H54 (cell line): Measurements from ENCODE around the gene KIF16B.
A peak's percentile ranks its signal among the peaks of the same experiment; 100 is the strongest.
"Not testable (repeated sequence)": the region's sequence is repeated elsewhere in the genome, so short reads cannot be mapped to it uniquely, and the experiment has no call there.

Experiments
- DNase-seq: peaks from one replicate; pipeline ENCODE4 v3.0.0; 2011; ENCODE audit warnings: low spot score, mixed read lengths; ENCODE audit not compliant: insufficient read length
- FAIRE-seq: peaks from 3 replicates; lab custom pipeline; 2011; peaks lifted over from hg19 to GRCh38; lab: Jason Lieb, UNC
- POLR2A ChIP-seq: IDR thresholded peaks from 2 replicates; pipeline ENCODE4 v1.6.1; 2011; ENCODE audit warnings: low read depth, mild to moderate bottlenecking, low read length

The KIF16B gene

DNA sequence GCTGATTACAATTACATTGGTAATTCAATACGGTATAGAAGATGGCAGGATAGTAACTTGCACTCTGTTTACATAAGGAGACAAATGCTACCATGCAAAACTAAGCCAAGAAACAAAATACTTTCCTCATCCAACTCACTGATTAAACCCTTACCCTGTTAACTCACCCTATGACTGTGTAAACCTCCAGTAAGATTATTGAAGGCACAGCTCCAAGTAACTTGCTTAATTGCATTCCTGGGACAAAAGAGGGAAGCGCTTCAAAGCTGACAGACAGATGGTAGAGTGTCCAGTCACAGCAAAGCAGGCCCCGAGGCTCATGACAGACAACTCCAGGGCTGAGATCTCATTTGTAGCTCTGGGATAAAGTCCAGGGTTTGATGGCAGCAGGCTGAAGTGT is 6.9 kb upstream of the KIF16B start:
- no peak for FAIRE-seq
- TF ChIP-seq POLR2A: no peak
- no peak for DNase-seq

GRCh38 chr20:16576219-16576618 is 3.0 kb upstream of the KIF16B start:
- FAIRE-seq: no peak
- no peak for TF ChIP-seq POLR2A
- DNase-seq: no peak

- TF ChIP-seq POLR2A: no peak
- no peak for DNase-seq
- no peak for FAIRE-seq
Observed at GRCh38 chr20:16575390-16576140, 2.3 kb upstream of the KIF16B start.

GRCh38 chr20:16574656-16575355 is 1.6 kb upstream of the KIF16B start:
- peak; percentile 67 for DNase-seq
- no peak for FAIRE-seq
- peak; percentile 23; the same call in 1 of the 2 replicates for TF ChIP-seq POLR2A

GRCh38 chr20:16571333-16571732 is 1.9 kb downstream of the KIF16B start:
- DNase-seq (no peak), FAIRE-seq (no peak)
- TF ChIP-seq POLR2A: no peak

DNA sequence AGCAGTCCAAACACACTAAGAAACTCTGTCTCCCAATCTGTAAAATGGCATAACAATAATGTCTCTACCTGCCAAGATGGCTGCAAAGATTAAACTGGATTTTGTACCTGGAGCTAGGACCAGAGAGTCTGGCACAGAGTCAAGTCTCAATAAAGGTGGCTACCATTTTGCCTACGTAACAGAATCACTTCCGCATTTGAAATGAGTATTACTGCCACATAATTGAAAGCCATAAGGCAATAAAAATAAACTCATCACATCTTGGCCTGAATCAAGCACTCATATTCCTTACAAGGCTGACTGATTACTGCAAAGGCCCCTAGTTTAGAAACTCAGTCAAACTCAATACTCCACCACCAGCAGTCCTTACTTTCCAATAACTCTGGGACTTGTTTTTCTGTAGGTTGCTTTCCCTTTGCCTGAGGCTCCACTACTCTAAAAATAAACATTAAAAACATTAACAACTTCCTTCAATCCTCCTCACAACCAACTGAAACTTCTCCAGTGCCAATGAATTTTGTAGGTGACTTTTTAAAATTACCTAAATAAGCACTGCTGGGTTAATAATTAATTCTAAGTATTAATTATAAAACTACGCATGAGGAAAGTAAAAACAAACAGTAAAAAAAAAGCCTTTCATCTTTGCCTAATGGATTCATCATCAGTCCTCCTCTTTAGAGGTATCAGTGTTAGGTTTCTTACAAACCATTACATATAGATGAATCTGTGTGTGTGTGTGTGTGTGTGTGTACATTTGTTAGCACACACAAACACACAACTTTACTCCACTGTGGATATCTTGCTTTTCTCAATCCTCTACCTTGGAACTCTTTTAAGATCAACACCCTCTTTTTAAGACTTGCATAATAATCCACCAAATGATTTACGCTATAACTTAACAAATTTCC is 3.7 kb downstream of the KIF16B start:
- DNase-seq: no peak
- FAIRE-seq: no peak

GRCh38 chr20:16566080-16566479 is 7.2 kb downstream of the KIF16B start:
- FAIRE-seq (no peak), DNase-seq (no peak)
- TF ChIP-seq POLR2A: no peak

More for the DNA sequence above, 3.7 kb downstream of the KIF16B start:
- no peak for TF ChIP-seq POLR2A

GRCh38 chr20:16564079-16564478 is 9.2 kb downstream of the KIF16B start:
- FAIRE-seq: not testable (repeated sequence)

DNA sequence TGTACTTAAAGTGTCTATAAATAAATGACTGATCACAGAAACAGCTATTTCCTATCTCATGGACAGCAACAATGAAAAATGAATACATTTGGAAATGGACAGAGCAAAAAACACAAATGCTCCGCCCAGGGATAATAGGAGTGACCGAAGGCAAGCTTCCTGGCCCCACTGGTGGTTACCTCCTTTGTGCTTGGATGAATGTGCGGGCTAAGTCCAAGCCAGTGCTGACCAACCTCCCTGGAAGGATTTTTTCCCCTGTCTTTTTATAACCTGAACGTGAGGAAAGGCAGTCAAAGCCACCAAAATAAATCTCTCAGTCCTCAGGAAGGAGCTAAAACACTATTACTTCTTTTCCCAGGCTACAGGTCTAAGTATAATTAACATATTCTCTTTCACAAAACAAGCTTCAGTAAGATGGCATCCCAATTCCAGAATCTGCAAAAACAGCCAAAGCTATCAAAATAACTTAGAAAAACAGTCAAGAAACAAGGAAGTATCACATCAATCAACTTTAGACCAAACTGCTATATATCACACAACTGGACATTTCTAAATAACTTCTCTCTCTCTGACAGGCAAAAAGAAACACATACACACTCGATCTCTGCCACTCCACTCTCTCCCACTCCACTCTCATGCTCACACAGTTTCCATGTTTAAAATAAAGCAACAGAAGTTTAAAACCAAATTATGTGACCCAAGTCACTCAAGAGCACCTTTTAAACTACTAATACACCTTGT is 10.0 kb downstream of the KIF16B start:
- no peak for DNase-seq
- TF ChIP-seq POLR2A: no peak
- FAIRE-seq: no peak

More at GRCh38 chr20:16564079-16564478, 9.2 kb downstream of the KIF16B start:
- not testable (repeated sequence) for DNase-seq

DNA sequence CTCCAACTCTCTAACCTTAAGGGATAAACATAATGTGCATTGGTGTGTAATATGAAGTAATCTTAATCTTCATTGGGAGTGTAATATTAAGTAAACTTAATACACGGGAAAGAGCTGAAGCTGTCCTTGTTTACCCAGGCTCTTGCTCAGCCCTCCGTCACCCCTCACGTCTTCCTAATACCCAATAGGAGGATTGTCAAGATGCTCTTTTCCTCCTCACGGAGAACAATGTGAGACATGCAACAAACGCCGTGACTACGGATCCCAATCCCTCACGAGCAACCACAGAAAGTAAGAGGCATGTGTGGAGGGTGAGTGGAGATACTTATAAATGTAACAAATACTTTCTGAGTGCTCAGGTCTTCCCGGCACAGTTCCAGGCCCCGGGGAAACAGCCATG is 11.0 kb downstream of the KIF16B start:
- TF ChIP-seq POLR2A: no peak
- no peak for DNase-seq
- no peak for FAIRE-seq

DNA sequence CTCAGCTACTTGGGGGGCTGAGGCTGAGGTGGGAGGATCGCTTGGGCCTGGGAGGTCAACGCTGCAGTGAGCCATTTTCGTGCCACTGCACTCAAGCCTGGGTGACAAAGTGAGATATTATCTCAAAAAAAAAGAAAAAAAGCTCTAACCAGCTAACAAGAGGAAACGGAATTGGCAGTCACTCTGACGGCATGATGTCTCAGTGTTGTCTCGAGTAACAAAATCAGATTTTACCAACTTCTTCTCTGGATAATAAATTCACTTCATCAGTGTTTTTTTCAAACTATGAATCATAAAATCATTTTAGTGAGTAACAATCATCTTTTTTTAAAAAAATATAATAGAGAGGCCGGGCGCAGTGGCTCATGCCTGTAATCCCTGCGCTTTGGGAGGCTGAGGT is 12.6 kb downstream of the KIF16B start:
- no peak for TF ChIP-seq POLR2A
- DNase-seq: no peak
- FAIRE-seq: no peak

- no peak for FAIRE-seq
- no peak for DNase-seq
- no peak for TF ChIP-seq POLR2A
Observed at GRCh38 chr20:16560216-16560615, 13.0 kb downstream of the KIF16B start.

GRCh38 chr20:16556301-16556700 is 16.9 kb downstream of the KIF16B start:
- FAIRE-seq (no peak), DNase-seq (no peak)
- TF ChIP-seq POLR2A: no peak
